Karpas-422 (cell line): ENCODE results near the gene FABP7. TPM values are rescaled to one million over a fixed set of nuclear protein-coding genes. Genes with fewer than 3 reads are reported as not detected.

ENCODE experiments used
- small RNA-seq: library from RNA; depleted of rRNA; stranded (forward); fragments of <200 nt; gene quantifications from one replicate; pipeline ENCODE3, GENCODE V24; 2014
- total RNA-seq: library from RNA; depleted of rRNA; stranded (reverse); fragments of >200 nt; shearing (Covaris generic); gene quantifications from 2 replicates; pipeline ENCODE4 v1.2.3, GENCODE V29; 2014; ENCODE audit warnings: low replicate concordance; rRNA removed

FABP7 gene
- total RNA-seq, 1 experiment from 2014 or later = not detected

Small RNA genes within 50 kb of the gene (small RNA-seq; reads per million reads assigned to genes)
- gene RN7SL564P = not detected

Other genes starting within 250 kb of the FABP7 start
- 0.32 and 1.7 TPM in 2 replicates for gene PKIB, start 169.3 kb upstream of the FABP7 start, total RNA-seq
- not detected in 2 replicates for gene SMPDL3A, start 9.5 kb downstream of the FABP7 start, total RNA-seq
- not detected in 2 replicates for gene CLVS2, start 216.5 kb downstream of the FABP7 start, total RNA-seq